HEK293T (cell line): ENCODE data around the gene THOP1.

ENCODE experiments used
- ARNT ChIP-seq: fragments of 450-650 bp; IDR thresholded peaks from 2 replicates; pipeline ENCODE4 v1.6.1; 2017; ENCODE audit warnings: mild to moderate bottlenecking
- ELF4 ChIP-seq: fragments of 450-650 bp; IDR thresholded peaks from 2 replicates; pipeline ENCODE4 v1.6.1; 2017; ENCODE audit warnings: antibody characterized with exemption
- FOXA1 ChIP-seq: fragments of 450-650 bp; IDR thresholded peaks from 2 replicates; pipeline ENCODE4 v1.6.1; 2016; ENCODE audit warnings: mild to moderate bottlenecking
- FOXK2 ChIP-seq: fragments of 450-650 bp; IDR thresholded peaks from 2 replicates; pipeline ENCODE4 v1.6.1; 2016; ENCODE audit warnings: mild to moderate bottlenecking
- HDGF ChIP-seq: fragments of 450-650 bp; IDR thresholded peaks from 2 replicates; pipeline ENCODE4 v1.6.1; 2017; ENCODE audit warnings: antibody characterized with exemption, borderline replicate concordance
- L3MBTL2 ChIP-seq: fragments of 450-650 bp; conservative IDR thresholded peaks from 2 replicates; pipeline ENCODE4 v1.6.1; 2016; ENCODE audit warnings: mild to moderate bottlenecking
- LEF1 ChIP-seq: fragments of 450-650 bp; IDR thresholded peaks from 2 replicates; pipeline ENCODE4 v1.6.1; 2017; ENCODE audit warnings: mild to moderate bottlenecking, borderline replicate concordance
- NFRKB ChIP-seq: fragments of 450-650 bp; IDR thresholded peaks from 2 replicates; pipeline ENCODE4 v1.6.1; 2016; ENCODE audit warnings: mild to moderate bottlenecking, moderate library complexity
- SP1 ChIP-seq: fragments of 450-650 bp; IDR thresholded peaks from 2 replicates; pipeline ENCODE4 v1.6.1; 2017
- SUZ12 ChIP-seq: fragments of 450-650 bp; IDR thresholded peaks from 2 replicates; pipeline ENCODE4 v1.6.1; 2016; ENCODE audit warnings: mild to moderate bottlenecking
- TARDBP ChIP-seq: fragments of 450-650 bp; IDR thresholded peaks from 2 replicates; pipeline ENCODE4 v1.6.1; 2016
- ZNF384 ChIP-seq: fragments of 450-650 bp; IDR thresholded peaks from 2 replicates; pipeline ENCODE4 v1.6.1; 2016

DNA sequence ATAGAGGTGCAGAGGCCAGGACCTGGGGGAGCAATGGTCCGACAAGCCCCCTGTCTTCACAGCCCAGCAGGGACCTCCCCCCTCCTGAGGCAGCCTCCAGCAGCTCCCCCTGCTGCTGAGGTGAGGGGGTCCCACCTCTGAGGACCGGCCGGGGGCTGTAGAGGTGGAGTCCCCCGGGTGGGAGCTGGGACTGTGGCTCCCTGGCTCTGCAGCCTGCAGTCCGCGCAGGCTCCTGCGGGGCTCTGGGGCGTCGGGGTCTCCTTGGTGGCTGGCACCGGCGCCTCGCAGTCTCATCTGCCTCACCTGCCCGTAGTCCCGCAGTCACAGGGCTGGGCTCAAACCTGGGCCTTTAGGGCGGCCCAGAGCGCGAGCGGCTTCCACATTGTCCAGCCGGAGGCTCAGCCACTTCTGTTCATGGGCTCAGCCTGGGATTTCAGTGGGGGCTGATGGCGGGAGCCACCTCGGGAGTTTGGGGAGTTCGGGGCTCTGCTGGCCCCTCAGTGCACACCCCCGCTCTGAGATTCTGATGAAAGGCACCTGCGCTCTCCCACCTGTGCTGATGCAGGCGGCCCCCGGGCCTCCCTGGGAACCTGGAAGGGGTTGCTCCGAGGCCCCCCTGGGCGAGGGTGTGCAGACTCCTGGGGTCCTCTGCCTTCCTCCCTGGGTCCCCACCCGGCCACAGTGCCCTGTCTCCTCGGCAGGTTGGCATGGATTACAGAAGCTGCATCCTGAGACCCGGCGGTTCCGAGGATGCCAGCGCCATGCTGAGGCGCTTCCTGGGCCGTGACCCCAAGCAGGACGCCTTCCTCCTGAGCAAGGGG, 27.3 kb downstream of the THOP1 start:
- TF ChIP-seq SUZ12, result no peak
- no peak for TF ChIP-seq L3MBTL2
- TF ChIP-seq FOXA1, result no peak
- TF ChIP-seq NFRKB, result no peak
- TF ChIP-seq HDGF, result no peak
- no peak for TF ChIP-seq ZNF384
- TF ChIP-seq SP1, result no peak
- TF ChIP-seq FOXK2, result no peak
- TF ChIP-seq LEF1, result no peak
- TF ChIP-seq TARDBP, result no peak
- TF ChIP-seq ARNT, result no peak
- TF ChIP-seq ELF4, result no peak
